Thyroid gland (tissue), 4 donors: Measurements from ENCODE around the gene GRB2. TPM values are rescaled to one million over a fixed set of nuclear protein-coding genes. Genes with fewer than 3 reads are reported as not detected.

Experiments used
- DNase-seq, 2 donors: peaks; one replicate each; pipeline ENCODE4 v3.0.0-alpha.2; 2019
- H3K27ac ChIP-seq, 3 donors: fragments of 200-600 bp; sonication (generic); 1 replicate in 2 of 3; 2 replicates in 1 of 3; pipeline ENCODE4 v1.5.1; 2016 to 2019; ENCODE audit warnings: mild to moderate bottlenecking in 1 of 3, moderate library complexity in 1 of 3
- H3K27me3 ChIP-seq: fragments of 200-600 bp; sonication (generic); one replicate; pipeline ENCODE4 v1.5.1; 2019
- H3K36me3 ChIP-seq, 2 donors: fragments of 200-600 bp; sonication (generic); one replicate each; pipeline ENCODE4 v1.5.1; 2016 to 2019
- H3K4me1 ChIP-seq, 2 donors: fragments of 200-600 bp; sonication (generic); one replicate each; pipeline ENCODE4 v1.5.1; 2017 to 2019
- H3K4me3 ChIP-seq, 3 donors: fragments of 200-600 bp; sonication (generic); replicated peaks in 1 of 3; 1 replicate in 2 of 3; 2 replicates in 1 of 3; pipeline ENCODE4 v1.5.1; 2016; ENCODE audit warnings: mild to moderate bottlenecking in 1 of 3
- H3K9me3 ChIP-seq: fragments of 200-600 bp; sonication (generic); one replicate; pipeline ENCODE4 v1.5.1; 2017
- POLR2A ChIP-seq, 2 donors: fragments of 450-650 bp; IDR thresholded peaks; one replicate each; pipeline ENCODE4 v1.6.1; 2017; ENCODE audit warnings: antibody characterized with exemption in 2 of 2, mild to moderate bottlenecking in 2 of 2, moderate library complexity in 1 of 2
- WGBS, 2 donors: methylation state at CpG; one replicate each; pipeline ENCODE4 v1.1.5; 2017; 5-methylcytosine and 5-hydroxymethylcytosine counted together
- intact Hi-C: fragments of 100-400 bp; cut with DNase I; formaldehyde crosslinking; loops from one replicate; pipeline ENCODE4 v1.15.1; 2023
- total RNA-seq, 4 donors: library from RNA; depleted of rRNA; stranded (reverse); fragments of >200 nt; gene quantifications; one replicate each; pipeline ENCODE4 v1.2.3, GENCODE V29; 2016
- TF ChIP-seq, protein P1 (sequence below), 6 experiments: fragments of 200-600 bp in 3 of 6; fragments of 450-650 bp in 3 of 6; sonication (generic) in 3 of 6; IDR thresholded peaks; one replicate each; pipeline ENCODE4 v1.5.1; 2016 to 2019; ENCODE audit warnings: antibody characterized with exemption in 6 of 6, mild to moderate bottlenecking in 2 of 6, inconsistent platforms in 1 of 6, moderate library complexity in 1 of 6

Gene GRB2
- total RNA-seq, 4 donors from 2014 or later = 65.8 to 101 (median 97.3) TPM

DNA sequence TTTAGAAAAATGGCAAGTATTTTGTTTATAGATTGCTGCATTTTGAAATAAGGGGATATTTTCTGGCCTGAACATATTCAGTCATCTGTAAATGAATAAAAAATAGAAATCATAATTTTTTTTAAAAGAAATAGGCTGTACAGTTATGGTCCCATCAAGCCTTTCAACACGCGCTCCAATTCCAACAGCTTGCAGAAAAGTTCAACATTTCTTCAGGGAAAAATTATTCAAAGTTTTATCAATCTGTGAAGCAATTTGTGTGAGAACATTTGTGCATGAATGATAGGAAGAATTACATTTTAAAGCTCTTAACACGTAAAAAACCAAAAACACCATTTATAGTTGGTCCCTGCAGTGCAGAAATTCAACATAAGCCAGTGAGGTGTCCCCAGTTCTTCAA is 65.5 kb downstream of the GRB2 start:
- H3K4me3 ChIP-seq = no peak overlapping the region
- H3K27me3 ChIP-seq = no peaks in the 10 kb centered on the region
- intact Hi-C loops = no loop called here
- no peak for DNase-seq
- no peaks in the 10 kb centered on the region for H3K36me3 ChIP-seq
- no peak overlapping the region for H3K27ac ChIP-seq
- peaks cover 6 to 11% of the 10 kb centered on the region in 2 donors for H3K4me1 ChIP-seq
- H3K9me3 ChIP-seq = no peaks in the 10 kb centered on the region
- 94 to 95% methylated on average over 3 of the region's 3 CpGs for WGBS, 2 donors
- TF ChIP-seq, protein P1, sequence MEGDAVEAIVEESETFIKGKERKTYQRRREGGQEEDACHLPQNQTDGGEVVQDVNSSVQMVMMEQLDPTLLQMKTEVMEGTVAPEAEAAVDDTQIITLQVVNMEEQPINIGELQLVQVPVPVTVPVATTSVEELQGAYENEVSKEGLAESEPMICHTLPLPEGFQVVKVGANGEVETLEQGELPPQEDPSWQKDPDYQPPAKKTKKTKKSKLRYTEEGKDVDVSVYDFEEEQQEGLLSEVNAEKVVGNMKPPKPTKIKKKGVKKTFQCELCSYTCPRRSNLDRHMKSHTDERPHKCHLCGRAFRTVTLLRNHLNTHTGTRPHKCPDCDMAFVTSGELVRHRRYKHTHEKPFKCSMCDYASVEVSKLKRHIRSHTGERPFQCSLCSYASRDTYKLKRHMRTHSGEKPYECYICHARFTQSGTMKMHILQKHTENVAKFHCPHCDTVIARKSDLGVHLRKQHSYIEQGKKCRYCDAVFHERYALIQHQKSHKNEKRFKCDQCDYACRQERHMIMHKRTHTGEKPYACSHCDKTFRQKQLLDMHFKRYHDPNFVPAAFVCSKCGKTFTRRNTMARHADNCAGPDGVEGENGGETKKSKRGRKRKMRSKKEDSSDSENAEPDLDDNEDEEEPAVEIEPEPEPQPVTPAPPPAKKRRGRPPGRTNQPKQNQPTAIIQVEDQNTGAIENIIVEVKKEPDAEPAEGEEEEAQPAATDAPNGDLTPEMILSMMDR (IDR thresholded peaks at IDR 0.05) = no peak
- no peak for TF ChIP-seq POLR2A (IDR thresholded peaks at IDR 0.05)

DNA sequence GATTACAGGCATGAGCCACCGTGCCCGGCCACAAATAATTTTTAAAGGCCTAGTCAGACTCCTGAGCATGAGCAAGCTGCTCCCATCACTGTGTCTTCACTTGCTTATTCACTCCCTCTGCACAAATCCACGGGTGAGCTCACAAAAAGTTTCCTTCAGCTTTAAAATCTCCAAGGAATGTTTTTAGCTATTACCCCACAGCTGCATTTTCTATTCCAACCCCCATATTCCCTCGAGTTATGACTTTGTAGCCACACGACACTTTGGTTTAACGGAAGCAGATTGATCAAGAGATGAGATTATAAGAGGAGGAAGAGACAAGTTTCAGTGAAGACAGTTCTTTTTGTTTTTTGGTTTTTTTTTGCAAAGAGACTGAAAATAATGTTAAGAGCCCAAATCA is 67.1 kb downstream of the GRB2 start:
- Histone ChIP-seq H3K4me1 (peaks cover 0 to 8% of the 10 kb centered on the region in 2 donors), H3K36me3 (no peaks in the 10 kb centered on the region), H3K27me3 (no peaks in the 10 kb centered on the region), H3K9me3 (no peaks in the 10 kb centered on the region), H3K4me3 (no peak overlapping the region), H3K27ac (no peak overlapping the region)
- TF ChIP-seq POLR2A (IDR thresholded peaks at IDR 0.05) = no peak
- TF ChIP-seq, protein P1 (IDR thresholded peaks at IDR 0.05) = no peak
- WGBS, 2 donors = 66 to 68% methylated on average over 6 of the region's 6 CpGs
- intact Hi-C loops = no loop called here
- DNase-seq = no peak

GRCh38 chr17:75335315-75335714 is 70.2 kb downstream of the GRB2 start:
- WGBS, 2 donors = 87 to 90% methylated on average over 3 of the region's 3 CpGs
- no peak for TF ChIP-seq POLR2A (IDR thresholded peaks at IDR 0.05)
- TF ChIP-seq, protein P1 (IDR thresholded peaks at IDR 0.05) = no peak
- Histone ChIP-seq H3K4me3 (no peak overlapping the region), H3K9me3 (no peaks in the 10 kb centered on the region), H3K27ac (no peak overlapping the region), H3K27me3 (no peaks in the 10 kb centered on the region), H3K36me3 (no peaks in the 10 kb centered on the region), H3K4me1 (peaks cover 0 to 8% of the 10 kb centered on the region in 2 donors)
- DNase-seq = no peak
- intact Hi-C loops = no loop called here

GRCh38 chr17:75334723-75335122 is 70.8 kb downstream of the GRB2 start:
- Histone ChIP-seq H3K27me3 (no peaks in the 10 kb centered on the region), H3K4me1 (peaks cover 0 to 8% of the 10 kb centered on the region in 2 donors), H3K4me3 (no peak overlapping the region), H3K27ac (no peak overlapping the region), H3K9me3 (no peaks in the 10 kb centered on the region), H3K36me3 (no peaks in the 10 kb centered on the region)
- DNase-seq = no peak
- TF ChIP-seq, protein P1 (IDR thresholded peaks at IDR 0.05) = no peak
- TF ChIP-seq POLR2A (IDR thresholded peaks at IDR 0.05) = no peak
- intact Hi-C loops = no loop called here
- WGBS, 2 donors = 97 to 100% methylated on average over 3 of the region's 3 CpGs

DNA sequence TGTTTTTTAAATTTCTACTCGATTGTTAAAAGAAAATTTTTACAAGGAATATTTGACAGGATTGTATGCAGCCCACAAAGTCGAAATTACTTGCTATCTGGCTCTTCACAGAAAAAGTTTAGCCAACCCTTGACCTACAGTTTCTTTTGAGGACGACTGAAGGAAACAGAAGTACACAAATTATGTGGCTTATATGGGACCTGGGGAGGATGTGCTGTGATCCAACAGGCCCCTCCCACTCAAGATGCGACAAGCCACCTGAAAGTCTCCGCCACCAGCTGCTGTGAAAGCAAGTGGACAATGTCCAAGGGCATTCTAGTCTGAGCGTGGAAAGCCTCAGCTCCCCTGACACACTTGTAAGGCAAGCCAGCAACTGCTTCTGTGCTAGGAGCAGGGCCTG is 73.8 kb downstream of the GRB2 start:
- H3K27me3 ChIP-seq = no peaks in the 10 kb centered on the region
- no peak overlapping the region for H3K27ac ChIP-seq
- WGBS, 2 donors = 80 to 85% methylated on average over 6 of the region's 6 CpGs
- TF ChIP-seq POLR2A (IDR thresholded peaks at IDR 0.05) = no peak
- TF ChIP-seq, protein P1 (IDR thresholded peaks at IDR 0.05) = no peak
- H3K36me3 ChIP-seq = no peaks in the 10 kb centered on the region
- H3K4me1 ChIP-seq = peaks cover 0 to 7% of the 10 kb centered on the region in 2 donors
- no peak overlapping the region for H3K4me3 ChIP-seq
- no peaks in the 10 kb centered on the region for H3K9me3 ChIP-seq
- no peak for DNase-seq
- intact Hi-C loops = no loop called here
